HG02571 (cell line): ENCODE measurements around the gene ADARB1.

Experiments
- ATAC-seq: cut with Tn5 transposase; IDR thresholded peaks from one replicate; pipeline ENCODE4 v1.9.1; 2021; ENCODE audit warnings: mild to moderate bottlenecking, moderate library complexity; ENCODE audit not compliant: unreplicated experiment

The ADARB1 gene

GRCh38 chr21:45246386-45247320, 172.3 kb downstream of the ADARB1 start:
- ATAC-seq: no peak

- ATAC-seq: no peak
These were observed 174.0 kb downstream of the ADARB1 start for GRCh38 chr21:45248301-45248892.

DNA sequence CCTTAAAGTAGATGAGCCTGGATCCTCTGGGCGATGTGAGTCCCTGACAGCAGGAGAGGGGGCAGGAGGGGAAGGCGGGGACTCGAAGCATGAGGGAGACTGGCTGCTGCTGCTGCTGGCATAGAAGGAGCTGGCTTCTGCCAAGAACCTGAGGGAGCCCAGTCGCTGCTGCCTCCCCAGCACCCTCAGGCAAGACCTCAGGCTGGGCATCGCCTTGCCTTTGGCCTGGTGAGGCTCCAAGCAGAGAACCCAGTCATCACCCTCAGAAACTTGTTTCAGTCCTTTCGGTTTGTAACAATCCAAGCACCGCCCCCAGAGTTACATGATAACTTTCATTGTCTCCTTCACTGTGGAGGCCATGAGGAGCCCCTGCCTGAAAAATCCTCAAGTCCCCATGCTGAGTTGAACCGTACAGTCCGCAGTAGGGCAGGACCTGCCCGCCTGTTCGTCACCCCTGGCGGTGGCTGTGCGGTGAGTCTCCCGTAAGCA, 174.6 kb downstream of the ADARB1 start:
- no peak for ATAC-seq

DNA sequence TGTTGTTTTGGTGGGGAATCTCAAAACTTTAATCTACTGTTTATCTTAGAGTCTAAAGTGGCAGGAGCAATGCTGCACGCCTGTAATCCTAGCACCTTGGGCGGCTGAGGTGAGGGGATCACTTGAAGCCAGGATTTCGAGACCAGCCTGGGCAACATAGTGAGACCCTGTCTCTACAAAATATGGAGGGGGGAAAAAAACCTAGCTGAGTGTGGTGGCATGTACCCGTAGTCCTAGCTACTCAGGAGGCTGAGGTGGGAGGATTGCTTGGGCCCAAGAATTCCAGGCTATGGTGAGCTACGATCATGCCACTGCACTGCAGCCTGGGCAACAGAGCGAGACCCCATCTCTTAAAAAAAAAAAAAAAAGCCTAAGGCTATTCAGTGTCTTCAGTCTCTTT, 175.2 kb downstream of the ADARB1 start:
- ATAC-seq: no peak

DNA sequence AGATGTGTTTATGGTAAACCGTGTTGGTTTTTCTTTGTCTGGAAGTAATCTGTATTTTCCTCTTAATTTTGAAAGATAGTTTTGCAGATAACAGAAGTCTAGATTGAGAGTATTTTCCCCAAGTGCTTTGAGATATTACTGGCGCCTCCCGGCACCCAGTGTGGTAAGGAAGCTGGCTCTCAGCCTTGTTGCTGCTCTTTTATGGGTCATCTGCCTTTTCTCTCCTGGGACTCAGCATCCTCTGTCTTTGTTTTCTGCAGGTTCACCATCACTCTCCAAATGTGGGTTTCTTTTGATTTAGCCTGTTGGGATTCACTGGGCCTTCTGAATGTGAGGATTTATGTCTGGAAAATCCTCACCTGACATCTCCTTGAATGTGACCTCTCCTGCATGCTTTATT, 175.9 kb downstream of the ADARB1 start:
- ATAC-seq: no peak

DNA sequence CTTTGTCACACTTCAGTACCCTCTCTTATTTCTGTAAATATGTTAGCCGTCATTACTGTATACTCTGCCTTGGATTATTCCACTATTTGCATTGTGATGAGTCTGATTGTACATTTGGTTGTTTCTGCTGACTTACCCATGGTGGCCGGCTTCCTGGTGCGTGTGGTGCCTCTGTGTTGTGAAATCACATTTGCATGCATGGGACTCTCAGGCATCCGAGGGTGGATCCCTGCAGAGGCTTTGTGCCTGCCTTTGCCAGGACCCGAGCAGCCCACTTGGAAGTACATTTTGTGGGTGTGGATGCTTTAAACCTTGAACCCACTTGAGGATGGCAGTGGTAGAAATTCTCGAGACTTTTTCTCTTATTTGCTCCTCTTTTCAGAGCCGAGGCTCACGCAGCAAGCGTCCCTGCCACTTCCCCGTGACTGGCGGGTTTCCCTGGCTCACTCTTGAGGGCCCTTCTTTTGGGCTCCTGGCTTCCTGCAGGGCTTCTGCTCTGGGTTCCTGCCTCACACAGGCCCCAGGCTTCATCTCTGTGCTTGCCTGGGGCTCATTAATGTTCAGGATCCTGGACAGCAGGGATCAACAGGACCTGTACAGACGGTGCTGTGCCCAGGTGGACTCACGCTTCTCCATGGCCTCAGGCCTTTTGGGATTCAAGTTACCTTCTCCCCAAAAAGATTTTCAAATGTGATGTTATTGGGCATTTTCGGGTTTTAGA, 176.7 kb downstream of the ADARB1 start:
- ATAC-seq: no peak

GRCh38 chr21:45251635-45252447, 177.5 kb downstream of the ADARB1 start:
- no peak for ATAC-seq

GRCh38 chr21:45252448-45252925, 178.1 kb downstream of the ADARB1 start:
- no peak for ATAC-seq

DNA sequence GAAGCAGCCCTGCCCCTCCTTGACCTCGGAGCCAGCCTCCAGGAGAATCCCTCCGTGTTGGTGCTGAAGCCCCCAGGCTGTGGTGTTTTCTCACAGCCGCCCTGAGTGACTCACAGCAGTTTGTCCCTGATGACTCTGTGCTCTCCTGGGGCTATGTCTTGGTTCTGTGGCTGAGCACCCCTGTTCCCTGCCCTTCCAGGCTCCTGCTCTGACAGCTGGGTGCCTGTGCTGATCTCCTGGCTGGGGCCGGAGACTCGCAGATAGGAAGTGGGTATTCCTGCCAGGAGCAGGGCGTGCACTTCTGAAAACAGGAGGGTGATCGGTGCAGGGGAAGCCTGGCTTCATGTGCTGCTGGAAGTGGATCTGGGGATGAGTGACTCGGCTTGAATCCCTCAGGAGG, 178.8 kb downstream of the ADARB1 start:
- ATAC-seq: no peak

GRCh38 chr21:45253633-45254459, 179.5 kb downstream of the ADARB1 start:
- ATAC-seq: no peak

DNA sequence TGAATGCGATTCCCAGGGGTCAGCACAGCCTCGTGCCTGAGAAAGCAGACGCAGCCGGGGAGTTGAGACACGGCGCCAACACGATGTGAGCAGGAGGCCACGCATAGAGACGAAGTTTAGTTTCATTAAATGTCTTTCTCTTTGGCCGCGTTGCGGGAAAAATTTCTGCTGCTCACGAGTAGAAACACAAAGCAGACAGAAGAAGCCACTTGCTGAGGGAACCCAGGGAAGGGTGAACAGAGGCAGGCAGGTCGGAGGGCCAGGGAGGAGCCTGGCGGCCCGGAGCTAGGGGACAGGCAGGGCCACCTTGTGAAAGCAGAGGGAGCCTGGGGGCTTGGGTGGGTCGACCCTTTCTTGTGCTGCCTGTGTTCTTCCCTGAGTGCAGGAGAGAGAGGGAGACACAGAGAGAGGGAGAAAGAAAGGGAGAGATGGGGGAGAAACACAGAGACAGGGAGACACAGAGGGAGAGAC, 180.1 kb downstream of the ADARB1 start:
- ATAC-seq: no peak

DNA sequence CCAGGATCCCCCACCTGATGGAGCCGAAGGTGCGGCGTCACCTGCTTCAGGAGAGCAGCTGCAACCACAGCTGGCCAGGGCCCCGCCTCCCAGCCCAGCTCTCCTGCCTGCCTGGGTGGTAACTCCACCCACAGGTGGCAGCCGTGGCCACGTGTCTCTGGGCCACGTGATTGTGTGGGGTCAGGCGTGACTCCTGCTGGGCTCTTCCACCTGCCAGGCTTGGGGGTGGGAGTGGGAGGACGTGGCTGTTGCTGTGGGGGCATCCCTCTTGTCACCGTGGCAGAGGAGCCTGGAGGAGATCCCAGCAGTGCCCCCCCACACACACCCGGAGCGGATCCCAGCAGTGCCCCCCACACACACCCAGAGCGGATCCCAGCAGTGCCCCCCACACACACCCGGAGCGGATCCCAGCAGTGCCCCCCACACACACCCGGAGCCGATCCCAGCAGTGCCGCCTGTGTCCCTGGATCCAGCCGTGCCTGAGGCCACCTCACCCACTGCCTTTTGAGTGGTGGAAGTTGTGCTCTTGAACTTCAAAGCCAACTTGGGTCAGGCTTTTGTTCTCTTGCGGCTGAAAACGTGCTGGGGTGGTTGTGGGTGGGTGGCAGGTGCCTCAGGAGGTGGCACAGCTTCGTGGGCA, 181.1 kb downstream of the ADARB1 start:
- no peak for ATAC-seq

DNA sequence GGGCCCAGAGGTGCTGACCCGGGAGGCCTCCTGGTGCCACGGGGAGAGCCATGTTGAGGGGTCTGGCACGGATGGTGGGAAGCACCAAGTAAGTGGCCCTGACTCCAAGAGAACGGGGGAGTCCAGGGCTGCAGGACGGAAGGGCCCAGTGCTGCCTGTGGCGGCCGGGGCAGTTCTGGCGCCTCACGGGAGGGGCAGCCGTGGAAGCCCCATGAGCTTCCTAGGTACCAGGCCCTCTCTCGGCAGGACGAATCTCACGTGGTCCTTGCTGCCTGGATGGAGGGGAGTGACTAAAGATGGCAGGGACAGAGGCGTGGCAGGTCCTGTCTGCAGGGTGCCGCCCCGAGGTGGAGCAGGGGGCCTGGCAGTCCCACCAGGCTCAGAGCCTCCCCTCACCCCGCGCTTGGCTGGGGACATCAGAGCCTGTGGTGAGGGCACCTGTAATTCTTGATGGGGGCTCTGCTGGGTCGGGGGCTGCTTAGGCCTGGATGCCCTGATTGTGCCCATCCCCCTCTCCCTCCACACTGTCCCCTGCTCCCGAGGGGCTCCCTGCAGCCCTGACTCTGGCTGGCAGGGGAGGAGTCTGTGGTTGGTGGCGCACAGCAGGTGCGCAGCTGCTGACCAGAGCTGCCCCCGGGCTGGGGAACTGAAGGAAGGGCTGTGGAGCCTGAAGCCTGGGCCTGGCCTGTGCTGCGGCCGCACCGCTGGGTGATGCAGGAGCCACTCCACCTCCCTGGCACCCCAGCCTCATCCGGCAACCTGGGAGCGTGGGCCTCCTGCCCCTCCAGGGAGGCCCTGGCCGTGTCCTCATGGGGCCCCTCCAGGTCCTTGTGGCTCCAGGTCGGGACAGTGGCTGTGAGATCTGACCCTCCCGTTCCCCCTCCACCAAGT, 181.9 kb downstream of the ADARB1 start:
- no peak for ATAC-seq

GRCh38 chr21:45256912-45257672, 182.7 kb downstream of the ADARB1 start:
- ATAC-seq: no peak

DNA sequence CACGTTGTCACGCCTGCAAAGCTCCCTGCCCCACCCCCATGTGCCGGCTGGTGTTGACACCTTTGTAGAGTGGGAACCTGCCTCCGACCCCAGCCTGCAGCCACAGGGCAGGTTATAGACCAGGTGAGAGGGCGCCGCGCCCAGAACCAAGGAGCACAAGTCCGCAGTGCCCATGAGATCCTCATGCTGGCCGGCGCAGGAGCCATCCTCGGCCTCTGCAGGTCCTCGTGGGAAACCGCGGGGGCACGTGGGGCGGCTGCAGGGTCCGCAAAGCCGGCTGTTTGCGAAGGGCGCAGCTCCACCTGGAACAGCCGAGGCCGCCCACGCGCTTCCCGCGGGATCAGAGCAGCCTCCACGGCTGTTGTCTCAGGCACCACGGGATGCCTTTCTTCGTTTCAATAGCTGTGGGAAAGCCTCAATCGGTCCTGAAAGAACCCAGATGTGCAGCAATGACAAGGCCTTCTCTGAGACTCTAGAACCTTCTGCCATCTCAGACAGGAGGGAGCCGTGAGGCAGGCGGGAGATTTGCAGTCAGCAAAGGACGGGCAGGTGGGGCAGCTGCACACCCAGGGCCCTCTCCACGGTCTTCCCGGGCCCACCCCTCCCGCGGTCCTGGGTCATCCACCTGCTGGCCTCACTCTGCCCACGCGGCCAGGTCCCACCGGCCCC, 183.4 kb downstream of the ADARB1 start:
- ATAC-seq: no peak

GRCh38 chr21:45258466-45258865, 184.1 kb downstream of the ADARB1 start:
- no peak for ATAC-seq
